Measurements from ENCODE around the gene PAXX. TPM values are rescaled to one million over a fixed set of nuclear protein-coding genes. Genes with fewer than 3 reads are reported as not detected.

Gene PAXX
- total and polyA plus RNA-seq, 2 donors, result 9.3 to 55.4 TPM

DNA sequence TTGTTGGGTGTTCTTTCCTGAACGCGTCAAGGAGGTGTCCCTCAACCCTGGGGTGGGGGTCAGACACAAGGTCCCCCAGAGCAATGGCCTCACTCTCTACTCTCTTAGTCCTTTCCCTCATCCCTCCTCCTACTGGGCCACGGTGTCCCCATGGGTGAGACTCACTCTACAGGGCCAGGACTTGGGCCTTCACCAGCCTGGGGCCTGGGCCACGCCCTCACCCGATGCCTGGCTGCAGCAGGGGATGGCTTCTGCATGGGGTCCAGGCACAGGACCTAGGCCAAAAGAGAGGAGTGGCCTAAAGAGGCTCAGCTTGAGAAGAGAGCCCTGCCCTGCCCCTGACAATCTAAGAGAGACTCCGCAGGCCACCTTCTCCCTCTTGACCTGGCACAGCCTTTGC lies 34.3 kb upstream of the PAXX start:
- WGBS, result 93% methylated on average over 6 of the region's 6 CpGs
- Histone ChIP-seq H3K4me1 (ENCODE audit: insufficient read depth) (no peaks in the 10 kb centered on the region), H3K27ac (ENCODE audit: low read depth) (no peak overlapping the region), H3K4me3 (ENCODE audit: low read depth, low read length) (no peak overlapping the region), H3K36me3 (ENCODE audit: insufficient read depth) (no peaks in the 10 kb centered on the region)
- DNase-seq (ENCODE audit: extremely low spot score), result no peak

DNA sequence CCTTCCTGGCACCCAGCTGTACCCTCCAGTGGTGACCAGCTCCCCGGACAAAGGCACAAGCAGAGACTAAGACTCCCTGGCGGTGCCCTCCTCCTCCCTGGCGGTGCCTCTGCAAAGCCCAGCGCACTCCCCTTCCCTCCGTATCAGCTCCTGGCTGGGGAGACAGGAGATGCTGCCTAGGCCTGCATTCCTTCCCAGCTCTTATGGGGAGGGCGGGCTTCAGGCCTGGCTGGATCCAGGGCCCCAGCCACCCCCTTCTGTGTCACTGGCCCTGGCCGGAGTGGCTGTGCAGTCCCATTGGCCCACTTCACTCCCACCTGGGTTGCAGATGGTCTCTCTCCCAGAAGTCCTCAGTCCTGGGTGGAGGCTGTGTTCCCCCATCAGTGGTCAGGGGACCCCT lies 33.7 kb upstream of the PAXX start:
- WGBS, result 95% methylated on average over 7 of the region's 7 CpGs
- no peak for DNase-seq (ENCODE audit: extremely low spot score)
- H3K4me3 ChIP-seq (ENCODE audit: low read depth, low read length), result no peak overlapping the region

DNA sequence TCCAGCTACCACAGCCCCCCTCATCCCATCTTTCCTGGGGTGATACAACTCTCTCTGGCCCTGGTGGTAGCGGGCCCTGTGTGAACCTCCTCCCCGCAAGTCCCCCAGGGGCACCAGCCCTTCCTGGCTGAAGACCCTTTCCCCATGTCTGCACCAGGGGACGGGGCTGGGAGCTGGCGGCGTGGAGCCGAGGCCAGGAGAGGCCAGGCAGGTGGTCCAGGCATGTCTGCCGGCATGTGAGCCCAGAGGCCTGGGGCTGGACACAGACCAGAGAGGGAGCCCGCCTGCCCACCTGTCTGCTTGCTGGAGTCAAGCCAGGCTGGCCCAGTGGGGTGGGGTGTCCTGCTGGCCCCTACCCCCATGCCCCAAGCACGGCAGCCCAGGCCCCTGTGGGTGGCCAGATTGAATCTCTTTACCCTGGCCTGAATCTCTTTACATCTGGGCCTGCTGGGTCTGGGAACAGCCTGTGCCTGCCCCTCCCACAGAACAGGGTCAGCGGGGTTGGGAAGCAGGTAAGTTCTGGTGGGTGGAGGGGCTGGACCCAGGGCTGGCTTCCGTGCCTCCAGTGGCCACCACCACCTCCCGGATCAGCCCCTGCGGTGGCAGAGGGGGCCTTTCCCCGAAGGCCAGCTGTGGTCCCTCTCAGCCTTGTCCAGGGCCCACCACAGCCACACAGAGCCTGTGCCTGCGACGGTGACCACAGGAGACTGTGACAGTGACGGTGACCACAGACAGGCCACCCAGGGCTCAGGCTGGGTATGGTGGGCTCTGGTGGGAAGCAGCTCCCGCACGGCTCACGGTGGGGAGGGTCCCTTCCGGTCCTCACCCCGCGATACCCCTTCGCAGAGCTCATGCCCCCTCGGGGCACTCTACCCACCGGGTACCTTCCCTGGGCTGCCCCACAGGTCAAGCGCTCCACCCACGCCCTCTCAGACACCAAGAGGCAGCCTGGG lies 33.0 kb upstream of the PAXX start:
- DNase-seq (ENCODE audit: extremely low spot score), result no peak
- no peak overlapping the region for H3K4me3 ChIP-seq (ENCODE audit: low read depth, low read length)
- H3K4me1 ChIP-seq (ENCODE audit: insufficient read depth), result no peaks in the 10 kb centered on the region
- no peak overlapping the region for H3K27ac ChIP-seq (ENCODE audit: low read depth)
- H3K36me3 ChIP-seq (ENCODE audit: insufficient read depth), result no peaks in the 10 kb centered on the region
- WGBS, result 86% methylated on average over 28 of the region's 28 CpGs

More for the DNA sequence above, 33.7 kb upstream of the PAXX start:
- Histone ChIP-seq H3K36me3 (ENCODE audit: insufficient read depth) (no peaks in the 10 kb centered on the region), H3K27ac (ENCODE audit: low read depth) (no peak overlapping the region), H3K4me1 (ENCODE audit: insufficient read depth) (no peaks in the 10 kb centered on the region)

DNA sequence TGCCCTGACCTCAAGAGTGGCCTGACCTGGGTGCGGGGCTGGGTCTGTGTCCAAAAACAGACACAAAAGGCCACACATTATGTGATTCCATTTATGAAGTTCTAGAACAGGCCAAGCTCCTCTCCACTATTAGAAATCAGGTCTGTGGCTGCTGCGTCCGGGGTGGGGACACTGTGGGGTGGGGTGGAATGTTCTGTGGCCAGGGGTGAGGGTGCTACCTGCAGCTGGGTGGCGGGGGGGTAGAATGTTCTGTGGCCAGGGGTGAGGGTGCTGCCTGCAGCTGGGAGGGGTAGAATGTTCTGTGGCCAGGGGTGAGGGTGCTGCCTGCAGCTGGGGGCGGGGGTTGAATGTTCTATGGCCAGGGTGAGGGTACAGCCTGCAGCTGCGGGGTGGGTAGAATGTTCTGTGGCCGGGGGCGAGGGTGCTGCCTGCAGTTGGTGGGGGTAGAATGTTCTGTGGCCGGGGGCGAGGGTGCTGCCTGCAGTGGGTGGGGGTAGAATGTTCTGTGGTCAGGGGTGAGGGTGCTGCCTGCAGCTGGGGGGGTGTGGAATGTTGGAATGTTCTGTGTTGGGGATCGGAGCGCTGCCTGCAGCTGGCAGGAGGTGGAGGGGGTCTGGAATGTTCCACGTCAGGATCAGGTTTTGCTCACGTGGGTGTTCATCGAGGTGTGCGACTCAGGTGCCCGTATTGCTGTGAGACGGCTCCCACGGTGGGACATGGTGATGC lies 31.8 kb upstream of the PAXX start:
- WGBS, result 79% methylated on average over 19 of the region's 19 CpGs
- DNase-seq (ENCODE audit: extremely low spot score), result no peak
- H3K4me1 ChIP-seq (ENCODE audit: insufficient read depth), result no peaks in the 10 kb centered on the region
- H3K4me3 ChIP-seq (ENCODE audit: low read depth, low read length), result no peak overlapping the region
- H3K36me3 ChIP-seq (ENCODE audit: insufficient read depth), result no peaks in the 10 kb centered on the region
- no peak overlapping the region for H3K27ac ChIP-seq (ENCODE audit: low read depth)

DNA sequence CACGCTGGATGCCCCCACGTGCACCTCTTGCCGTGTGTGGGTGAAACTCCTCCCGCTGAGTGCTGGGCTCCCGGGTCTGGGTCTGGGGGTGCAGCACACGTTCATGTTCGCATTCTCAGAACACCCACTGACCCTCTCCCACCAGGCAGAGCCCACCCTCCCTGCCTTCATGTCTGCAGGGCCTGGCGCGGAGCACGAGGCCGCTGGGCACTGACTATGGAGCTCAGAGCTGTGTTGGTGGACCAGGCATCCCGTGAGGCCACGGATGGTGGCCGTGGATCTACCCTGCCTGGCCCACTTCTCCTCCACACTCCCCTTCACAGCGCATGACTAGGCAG lies 31.3 kb upstream of the PAXX start:
- no peak for DNase-seq (ENCODE audit: extremely low spot score)
- 86% methylated on average over 15 of the region's 15 CpGs for WGBS
- Histone ChIP-seq H3K4me1 (ENCODE audit: insufficient read depth) (no peaks in the 10 kb centered on the region), H3K36me3 (ENCODE audit: insufficient read depth) (no peaks in the 10 kb centered on the region), H3K27ac (ENCODE audit: low read depth) (no peak overlapping the region), H3K4me3 (ENCODE audit: low read depth, low read length) (no peak overlapping the region)

DNA sequence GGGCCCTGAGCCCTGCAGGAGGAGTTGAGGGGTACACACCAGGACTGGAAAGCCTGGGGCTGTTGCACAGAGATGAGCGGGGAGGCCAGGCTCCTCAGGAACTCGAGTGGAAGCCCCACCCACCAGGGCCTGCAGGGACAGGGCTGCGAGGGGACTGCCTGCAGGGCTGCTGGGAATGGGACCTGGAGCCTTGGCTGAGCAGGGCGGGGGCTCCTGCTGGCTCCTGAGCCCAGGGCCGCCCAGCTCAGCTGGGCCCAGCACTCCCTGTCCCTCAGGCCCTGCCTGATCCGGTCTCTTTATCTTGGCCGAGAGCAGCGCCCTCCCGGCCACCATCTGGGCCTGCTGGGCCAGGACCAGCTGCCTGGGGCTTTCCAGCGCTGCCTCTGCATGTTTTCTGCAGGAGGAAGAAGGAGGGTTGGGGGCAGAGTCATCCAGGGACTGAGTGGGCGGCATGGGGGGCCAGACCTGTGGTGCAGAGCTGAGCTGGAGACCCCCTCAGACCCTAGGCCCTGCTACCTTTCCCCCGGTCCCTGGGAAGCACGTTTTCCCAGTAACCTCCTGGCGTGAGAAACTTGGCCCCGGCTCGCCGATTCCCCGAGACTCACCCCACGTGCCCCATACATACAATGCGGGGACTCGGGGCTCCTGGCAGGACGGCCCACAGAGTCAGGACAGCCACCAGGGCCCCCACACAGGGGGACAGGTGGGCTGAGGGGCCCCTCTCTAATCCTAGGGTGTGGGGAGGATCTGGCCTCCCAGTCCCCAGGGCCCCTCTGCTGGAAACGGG lies 30.8 kb upstream of the PAXX start:
- DNase-seq (ENCODE audit: extremely low spot score), result no peak
- no peak overlapping the region for H3K4me3 ChIP-seq (ENCODE audit: low read depth, low read length)
- no peaks in the 10 kb centered on the region for H3K4me1 ChIP-seq (ENCODE audit: insufficient read depth)
- H3K36me3 ChIP-seq (ENCODE audit: insufficient read depth), result no peaks in the 10 kb centered on the region
- WGBS, result 68% methylated on average over 23 of the region's 23 CpGs
- no peak overlapping the region for H3K27ac ChIP-seq (ENCODE audit: low read depth)

DNA sequence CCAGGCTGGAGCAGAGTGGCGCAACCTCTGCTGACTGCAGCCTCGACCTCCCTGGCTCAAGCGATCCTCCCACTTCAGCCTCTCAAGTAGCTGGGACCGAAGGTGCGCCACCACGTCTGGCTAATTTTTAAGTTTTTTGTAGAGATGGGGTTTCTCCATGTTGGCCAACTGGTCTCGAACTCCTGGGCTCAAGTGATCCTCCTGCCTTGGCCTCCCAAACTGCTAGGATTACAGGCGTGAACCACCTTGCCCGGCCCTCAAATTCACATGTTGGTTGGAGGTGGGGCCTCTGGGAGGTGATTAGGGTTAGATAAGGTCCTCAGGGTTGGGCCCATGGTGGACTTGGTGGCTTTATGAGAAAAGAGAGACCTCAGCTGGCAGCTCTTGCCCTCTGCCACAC lies 30.1 kb upstream of the PAXX start:
- Histone ChIP-seq H3K27ac (ENCODE audit: low read depth) (no peak overlapping the region), H3K4me3 (ENCODE audit: low read depth, low read length) (no peak overlapping the region), H3K4me1 (ENCODE audit: insufficient read depth) (no peaks in the 10 kb centered on the region), H3K36me3 (ENCODE audit: insufficient read depth) (no peaks in the 10 kb centered on the region)
- DNase-seq (ENCODE audit: extremely low spot score), result no peak
- 94% methylated on average over 9 of the region's 9 CpGs for WGBS

DNA sequence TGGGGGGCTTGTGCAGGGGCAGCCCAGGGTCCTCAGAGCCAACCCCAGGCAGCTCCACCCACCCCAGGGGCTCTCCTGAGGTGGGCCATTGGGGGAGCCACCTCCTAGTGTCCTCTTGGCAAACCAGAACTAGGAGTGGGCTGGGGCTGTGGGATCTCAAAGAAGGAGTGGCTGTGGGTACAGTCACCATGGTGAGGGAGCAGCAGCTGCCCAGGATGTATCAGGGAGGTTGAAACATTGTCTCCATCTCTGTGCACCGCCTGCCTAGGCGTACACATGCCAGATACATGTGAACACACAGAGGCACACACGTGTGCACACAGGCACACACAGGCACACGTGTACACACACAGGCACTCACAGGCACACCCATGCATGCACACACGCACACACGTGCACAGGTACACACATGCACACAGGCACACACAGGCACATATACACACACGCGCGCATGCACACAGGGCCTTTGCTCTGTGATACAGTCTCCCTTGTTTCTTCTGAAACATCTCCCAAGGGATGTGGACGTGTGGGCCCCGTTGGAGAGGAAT lies 29.4 kb upstream of the PAXX start:
- Histone ChIP-seq H3K36me3 (ENCODE audit: insufficient read depth) (no peaks in the 10 kb centered on the region), H3K4me3 (ENCODE audit: low read depth, low read length) (no peak overlapping the region), H3K27ac (ENCODE audit: low read depth) (no peak overlapping the region), H3K4me1 (ENCODE audit: insufficient read depth) (no peaks in the 10 kb centered on the region)
- 84% methylated on average over 11 of the region's 11 CpGs for WGBS
- no peak for DNase-seq (ENCODE audit: extremely low spot score)

DNA sequence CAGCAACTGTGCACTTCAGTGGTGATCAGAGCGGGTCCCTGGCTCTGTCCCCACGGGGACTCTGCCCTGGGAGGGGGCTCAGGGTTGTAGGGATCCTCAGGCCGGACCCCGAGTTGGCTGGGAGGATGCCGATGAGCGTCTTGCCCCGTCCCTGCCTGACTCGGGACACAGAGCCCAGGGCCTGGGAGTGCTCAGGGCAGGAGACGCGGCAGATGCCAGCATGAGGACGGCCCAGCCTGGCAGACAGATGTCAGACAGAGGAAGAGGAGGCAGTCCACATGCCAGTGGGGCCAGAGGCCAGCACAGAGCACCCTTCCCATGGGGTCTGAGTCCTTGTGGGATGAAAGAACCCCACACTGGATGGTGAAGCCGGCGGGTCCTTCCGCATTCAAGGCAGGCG lies 28.9 kb upstream of the PAXX start:
- Histone ChIP-seq H3K36me3 (ENCODE audit: insufficient read depth) (no peaks in the 10 kb centered on the region), H3K4me1 (ENCODE audit: insufficient read depth) (no peaks in the 10 kb centered on the region), H3K4me3 (ENCODE audit: low read depth, low read length) (no peak overlapping the region), H3K27ac (ENCODE audit: low read depth) (no peak overlapping the region)
- whole genome bisulfite sequencing, result 84% methylated on average over 15 of the region's 15 CpGs
- DNase-seq (ENCODE audit: extremely low spot score), result no peak

DNA sequence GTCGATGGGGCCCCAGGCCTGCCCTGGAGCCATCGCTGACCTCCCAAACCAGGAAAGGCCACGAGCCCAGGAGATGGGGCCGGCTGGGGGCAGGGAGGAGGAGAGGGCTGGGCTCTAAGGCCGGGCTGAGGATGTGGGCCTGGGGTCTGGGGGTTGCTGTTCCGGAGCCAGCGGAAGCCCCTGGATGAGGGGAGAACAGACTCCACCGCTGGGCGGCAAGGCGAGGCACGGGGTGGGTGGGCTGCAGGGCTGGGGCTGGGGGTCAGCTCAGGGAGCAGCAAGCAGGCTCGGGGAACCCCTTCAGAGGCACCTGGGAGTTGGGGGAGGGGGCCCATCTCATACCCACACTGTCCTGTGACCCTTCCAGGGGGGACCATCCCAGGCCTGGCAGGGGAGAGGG lies 28.5 kb upstream of the PAXX start:
- 82% methylated on average over 12 of the region's 12 CpGs for WGBS
- no peaks in the 10 kb centered on the region for H3K4me1 ChIP-seq (ENCODE audit: insufficient read depth)
- DNase-seq (ENCODE audit: extremely low spot score), result no peak
- no peaks in the 10 kb centered on the region for H3K36me3 ChIP-seq (ENCODE audit: insufficient read depth)
- no peak overlapping the region for H3K4me3 ChIP-seq (ENCODE audit: low read depth, low read length)
- no peak overlapping the region for H3K27ac ChIP-seq (ENCODE audit: low read depth)

DNA sequence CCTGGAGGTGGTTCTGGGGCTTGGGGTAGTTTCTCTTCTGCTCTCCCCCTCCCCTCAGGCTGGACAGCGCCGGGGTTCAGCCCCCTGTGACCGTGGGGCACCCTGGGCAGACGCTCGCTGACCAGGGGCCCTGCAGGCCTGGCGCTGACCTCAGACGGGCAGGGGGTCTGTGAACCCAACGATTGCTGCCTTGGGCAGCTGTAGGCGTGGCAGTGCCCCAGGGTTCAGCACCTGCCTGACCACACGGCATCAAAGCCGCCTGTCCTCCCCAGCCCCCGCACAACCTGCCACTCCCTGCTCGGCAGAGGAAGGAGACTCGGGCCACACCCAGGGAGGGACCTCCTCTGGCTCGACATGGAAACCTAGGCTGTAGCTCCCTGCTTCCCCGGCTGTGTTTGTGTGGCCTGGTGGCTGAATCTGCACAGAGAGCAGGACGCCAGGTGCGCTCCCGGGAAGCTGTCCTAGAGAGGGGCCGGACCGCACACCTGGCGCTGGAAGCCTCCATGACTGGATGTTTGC lies 28.0 kb upstream of the PAXX start:
- no peak overlapping the region for H3K4me3 ChIP-seq (ENCODE audit: low read depth, low read length)
- WGBS, result 65% methylated on average over 22 of the region's 22 CpGs
- no peak for DNase-seq (ENCODE audit: extremely low spot score)

DNA sequence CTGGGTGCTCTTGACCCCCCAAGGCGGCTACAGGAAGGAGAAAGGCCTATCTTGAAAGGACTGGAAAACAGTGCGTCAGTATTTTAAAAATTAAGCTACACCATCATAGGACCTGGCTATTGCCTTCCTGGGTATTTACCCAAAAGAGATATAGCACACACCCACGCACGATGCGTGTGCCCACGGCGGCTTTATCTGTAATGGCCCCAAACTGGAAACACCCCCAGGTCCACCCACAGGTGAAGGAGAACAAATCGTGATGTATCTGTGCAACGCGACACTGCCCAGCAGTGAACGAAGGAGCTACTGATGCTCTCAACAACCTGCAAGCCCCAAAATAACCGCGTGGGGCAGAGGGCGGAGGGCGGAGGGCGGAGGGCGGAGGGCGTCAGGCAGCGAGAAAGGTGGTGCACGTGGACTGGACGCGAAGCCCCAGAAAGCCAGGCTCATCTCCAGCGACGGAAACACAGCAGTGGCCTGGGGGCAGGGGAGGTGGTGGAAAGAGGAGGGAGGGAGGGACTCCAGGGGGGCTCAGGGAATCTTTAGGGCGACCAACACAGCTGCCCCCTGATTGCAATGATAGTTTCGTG lies 27.3 kb upstream of the PAXX start:
- Histone ChIP-seq H3K27ac (ENCODE audit: low read depth) (no peak overlapping the region), H3K4me1 (ENCODE audit: insufficient read depth) (no peaks in the 10 kb centered on the region), H3K4me3 (ENCODE audit: low read depth, low read length) (no peak overlapping the region), H3K36me3 (ENCODE audit: insufficient read depth) (no peaks in the 10 kb centered on the region)
- 84% methylated on average over 26 of the region's 26 CpGs for WGBS
- DNase-seq (ENCODE audit: extremely low spot score), result no peak

More for the DNA sequence above, 28.0 kb upstream of the PAXX start:
- Histone ChIP-seq H3K4me1 (ENCODE audit: insufficient read depth) (no peaks in the 10 kb centered on the region), H3K36me3 (ENCODE audit: insufficient read depth) (no peaks in the 10 kb centered on the region), H3K27ac (ENCODE audit: low read depth) (no peak overlapping the region)
